Activated naive CD4-positive, alpha-beta T cell treated with anti-CD3 and anti-CD28 coated beads, Interleukin-2, amount 50 U/mL, for 72 hours (primary cell): ENCODE measurements around the gene PLPP7. TPM values are rescaled to one million over a fixed set of nuclear protein-coding genes. Genes with fewer than 3 reads are reported as not detected.

ENCODE experiments used
- ATAC-seq, 2 donors: fragments of 150-1000 bp; cut with Tn5 transposase; 2 replicates each; pipeline ENCODE4 v1.10.0; 2021; ENCODE audit warnings: mild to moderate bottlenecking in 2 of 2, moderate library complexity in 2 of 2
- DNase-seq, 2 donors: peaks; one replicate each; pipeline ENCODE4 v3.0.0; 2021 to 2022; ENCODE audit warnings: low spot score in 2 of 2
- H3K27ac Mint-ChIP-seq, 2 donors: one replicate each; pipeline ENCODE4 v1.8.0; 2022; ENCODE audit warnings: mild to moderate bottlenecking in 2 of 2, mixed read lengths in 2 of 2
- H3K36me3 Mint-ChIP-seq, 2 donors: one replicate each; pipeline ENCODE4 v1.8.0; 2022; ENCODE audit warnings: mixed read lengths in 2 of 2
- H3K9me3 Mint-ChIP-seq, 2 donors: one replicate each; pipeline ENCODE4 v1.8.0; 2022; ENCODE audit warnings: mixed read lengths in 2 of 2
- total RNA-seq, 2 donors: library from RNA; stranded (reverse); gene quantifications; one replicate each; pipeline ENCODE4 v1.2.3, GENCODE V29; 2022

PLPP7 gene
- total RNA-seq, 2 donors from 2014 or later = 0.14 to 0.37 TPM

DNA sequence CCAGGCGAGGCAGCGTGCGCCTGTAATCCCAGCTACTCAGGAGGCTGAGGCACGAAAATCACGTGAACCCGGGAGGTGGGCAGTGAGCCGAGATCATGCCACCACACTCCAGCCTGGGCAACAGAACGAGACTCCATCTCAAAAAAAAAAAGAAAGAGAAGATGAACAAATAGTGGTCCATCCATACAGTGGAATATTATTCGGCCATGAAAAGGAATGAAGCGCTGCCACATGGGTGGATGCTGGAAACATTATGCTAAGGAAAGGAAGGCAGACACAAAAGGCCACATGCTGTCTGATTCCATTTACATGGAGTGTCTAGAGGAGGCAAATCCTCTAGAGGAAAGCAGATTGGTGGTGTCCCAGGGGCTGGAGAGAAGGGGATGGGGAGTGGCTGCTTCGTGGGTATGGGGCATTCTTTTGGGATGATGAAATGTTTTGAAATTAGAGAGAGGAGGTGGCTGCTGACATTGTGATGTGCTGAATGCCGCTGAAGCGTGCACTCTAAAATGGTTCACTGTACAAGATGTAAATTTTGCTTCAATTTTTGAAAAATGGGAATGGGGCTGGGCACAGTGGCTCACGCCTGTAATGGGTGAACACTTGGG is 17.0 kb downstream of the PLPP7 start:
- no peak for DNase-seq
- H3K27ac Mint-ChIP-seq = no peak overlapping the region

GRCh38 chr9:131307974-131308373 is 18.5 kb downstream of the PLPP7 start:
- Mint-ChIP-seq H3K9me3 (no peaks in the 10 kb centered on the region), H3K36me3 (no peaks in the 10 kb centered on the region), H3K27ac (no peak overlapping the region)
- no peak for ATAC-seq
- no peak for DNase-seq

More for the DNA sequence above, 17.0 kb downstream of the PLPP7 start:
- no peaks in the 10 kb centered on the region for H3K9me3 Mint-ChIP-seq
- no peak for ATAC-seq
- no peaks in the 10 kb centered on the region for H3K36me3 Mint-ChIP-seq

DNA sequence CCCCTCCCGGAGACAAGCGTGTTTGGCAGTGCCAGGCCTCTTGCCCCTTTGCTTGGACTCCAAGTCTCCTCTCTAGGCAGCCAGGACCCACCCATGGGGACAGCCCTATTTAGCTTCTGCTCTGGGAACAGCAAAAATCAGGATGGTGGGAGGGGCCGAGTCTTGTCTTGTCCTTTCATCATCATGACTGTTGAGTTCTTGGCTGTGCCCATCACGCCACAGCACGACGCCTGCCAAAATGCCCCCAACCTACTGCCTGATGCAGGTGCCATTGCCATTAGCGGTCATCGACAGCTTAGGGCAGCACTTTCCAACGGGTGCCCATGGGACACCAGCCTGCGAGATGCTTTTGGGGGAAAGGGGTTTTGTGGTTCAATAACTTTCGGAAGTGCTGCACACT is 18.9 kb downstream of the PLPP7 start:
- no peaks in the 10 kb centered on the region for H3K36me3 Mint-ChIP-seq
- DNase-seq (no peak), ATAC-seq (no peak)
- no peaks in the 10 kb centered on the region for H3K9me3 Mint-ChIP-seq
- H3K27ac Mint-ChIP-seq = no peak overlapping the region

DNA sequence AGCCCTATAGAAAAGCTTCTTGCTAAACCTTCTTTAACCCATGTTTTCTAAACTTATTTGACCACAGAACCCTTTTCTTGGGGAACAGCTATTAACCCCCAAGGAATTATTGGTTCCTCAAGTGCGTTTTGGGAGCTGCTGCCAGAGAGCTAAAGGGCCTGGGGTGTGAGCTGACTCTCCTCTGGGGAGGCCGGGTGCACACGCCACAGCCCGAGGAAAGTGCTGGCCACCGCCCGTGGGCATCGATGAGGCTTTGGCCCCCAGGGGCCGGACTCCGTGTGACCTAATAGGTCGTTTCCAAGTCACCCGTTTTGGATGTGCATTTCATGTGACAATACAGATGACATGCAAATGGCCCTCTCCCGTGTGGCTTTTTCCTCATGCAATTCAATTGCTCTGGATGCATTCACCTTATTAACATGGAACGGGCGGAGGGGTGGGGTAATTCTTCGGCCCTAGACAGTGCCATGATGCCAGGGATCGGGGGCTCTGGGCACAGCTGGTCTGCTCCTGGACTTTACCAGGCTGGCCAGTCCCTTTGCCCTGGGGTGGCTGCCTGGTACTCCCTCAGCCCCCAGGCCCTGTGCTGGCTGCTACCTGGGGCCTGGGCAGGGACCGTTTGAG is 19.5 kb downstream of the PLPP7 start:
- H3K36me3 Mint-ChIP-seq = no peaks in the 10 kb centered on the region
- H3K9me3 Mint-ChIP-seq = no peaks in the 10 kb centered on the region
- H3K27ac Mint-ChIP-seq = no peak overlapping the region
- ATAC-seq (no peak), DNase-seq (no peak)

DNA sequence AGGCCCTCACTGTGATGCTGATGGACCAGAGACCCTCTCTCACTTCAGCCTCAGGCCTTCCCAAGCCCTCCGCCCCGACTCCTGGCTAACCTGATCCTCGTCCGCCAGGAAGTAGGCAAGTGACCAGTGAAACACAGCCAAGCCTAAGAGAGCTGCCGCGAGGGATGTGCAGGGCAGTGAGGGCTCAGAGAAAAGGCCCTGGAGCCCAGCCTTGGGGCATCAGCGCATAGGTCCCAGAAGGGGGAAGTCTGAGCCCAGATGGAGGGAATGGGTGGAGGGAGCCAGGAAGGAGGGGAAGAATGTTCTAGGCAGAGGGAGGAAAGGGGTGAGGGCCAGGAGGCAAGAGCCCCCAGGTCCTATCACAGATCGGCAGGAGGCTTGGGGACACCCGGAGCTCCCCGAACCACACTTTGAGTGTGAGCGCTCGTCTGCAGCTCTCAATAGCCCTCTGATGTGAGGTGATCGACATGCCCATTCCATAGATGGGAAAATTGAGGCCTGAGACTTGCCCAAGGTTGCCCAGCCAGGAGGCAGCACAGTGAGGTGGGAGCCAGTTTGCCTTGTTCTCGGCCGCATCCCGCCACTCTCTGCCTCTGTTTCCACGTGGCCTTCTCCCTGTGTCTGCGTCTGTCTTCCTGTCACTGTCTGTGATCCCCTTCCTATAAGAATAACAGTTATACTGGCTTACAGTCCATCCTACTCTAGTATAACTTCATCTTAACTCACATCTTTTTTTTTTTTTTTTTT is 20.2 kb downstream of the PLPP7 start:
- peak overlapping the region in 1 of 2 donors; percentile 83 for H3K27ac Mint-ChIP-seq
- ATAC-seq (no peak), DNase-seq (no peak)
- H3K36me3 Mint-ChIP-seq = no peaks in the 10 kb centered on the region
- no peaks in the 10 kb centered on the region for H3K9me3 Mint-ChIP-seq

DNA sequence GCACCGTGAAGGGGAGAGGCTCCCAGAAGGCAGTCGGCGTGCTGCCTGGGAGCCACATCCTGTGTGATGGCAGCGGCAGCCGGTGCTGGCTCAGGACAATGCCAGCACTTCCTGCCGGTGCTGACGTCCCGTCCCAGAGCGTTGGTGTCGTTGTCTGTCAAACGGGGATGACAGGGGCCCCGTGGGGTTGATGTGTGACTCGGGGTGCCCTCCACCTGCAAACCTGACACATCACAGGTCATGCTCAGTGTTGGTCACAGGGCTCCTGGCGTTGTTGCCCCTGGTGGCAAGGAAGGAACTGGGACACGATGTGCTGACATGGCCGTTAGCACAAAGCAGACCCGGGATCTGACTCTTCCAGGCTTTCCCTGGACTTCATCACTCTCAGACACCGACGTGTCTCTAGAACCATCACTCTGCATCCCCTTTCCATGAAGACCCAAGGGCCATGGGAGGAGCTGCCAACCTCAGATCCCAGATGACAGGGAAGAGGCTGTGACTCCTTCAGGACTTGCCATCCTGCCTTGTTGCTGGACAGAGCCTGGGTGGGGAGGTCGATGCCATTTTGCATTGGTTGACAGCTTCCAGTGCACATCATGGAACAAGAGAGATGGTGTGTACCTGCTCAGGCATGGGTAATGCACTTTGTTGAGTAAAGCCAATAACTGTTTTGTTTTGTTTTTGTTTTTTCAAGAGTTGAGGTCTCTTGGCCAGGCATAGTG is 21.5 kb downstream of the PLPP7 start:
- Mint-ChIP-seq H3K27ac (peak overlapping the region; percentile 82 to 83), H3K9me3 (no peaks in the 10 kb centered on the region), H3K36me3 (no peaks in the 10 kb centered on the region)
- DNase-seq (peak; percentile 44 to 77), ATAC-seq (peak; percentile 91 to 98)

- no peak for DNase-seq
- ATAC-seq = no peak
- no peak overlapping the region for H3K27ac Mint-ChIP-seq
- H3K9me3 Mint-ChIP-seq = no peaks in the 10 kb centered on the region
- no peaks in the 10 kb centered on the region for H3K36me3 Mint-ChIP-seq
Measured at GRCh38 chr9:131312246-131312645, 22.7 kb downstream of the PLPP7 start.

- Mint-ChIP-seq H3K36me3 (no peaks in the 10 kb centered on the region), H3K27ac (no peak overlapping the region), H3K9me3 (no peaks in the 10 kb centered on the region)
- DNase-seq (no peak), ATAC-seq (no peak)
Measured at GRCh38 chr9:131312822-131313770, 23.6 kb downstream of the PLPP7 start.

DNA sequence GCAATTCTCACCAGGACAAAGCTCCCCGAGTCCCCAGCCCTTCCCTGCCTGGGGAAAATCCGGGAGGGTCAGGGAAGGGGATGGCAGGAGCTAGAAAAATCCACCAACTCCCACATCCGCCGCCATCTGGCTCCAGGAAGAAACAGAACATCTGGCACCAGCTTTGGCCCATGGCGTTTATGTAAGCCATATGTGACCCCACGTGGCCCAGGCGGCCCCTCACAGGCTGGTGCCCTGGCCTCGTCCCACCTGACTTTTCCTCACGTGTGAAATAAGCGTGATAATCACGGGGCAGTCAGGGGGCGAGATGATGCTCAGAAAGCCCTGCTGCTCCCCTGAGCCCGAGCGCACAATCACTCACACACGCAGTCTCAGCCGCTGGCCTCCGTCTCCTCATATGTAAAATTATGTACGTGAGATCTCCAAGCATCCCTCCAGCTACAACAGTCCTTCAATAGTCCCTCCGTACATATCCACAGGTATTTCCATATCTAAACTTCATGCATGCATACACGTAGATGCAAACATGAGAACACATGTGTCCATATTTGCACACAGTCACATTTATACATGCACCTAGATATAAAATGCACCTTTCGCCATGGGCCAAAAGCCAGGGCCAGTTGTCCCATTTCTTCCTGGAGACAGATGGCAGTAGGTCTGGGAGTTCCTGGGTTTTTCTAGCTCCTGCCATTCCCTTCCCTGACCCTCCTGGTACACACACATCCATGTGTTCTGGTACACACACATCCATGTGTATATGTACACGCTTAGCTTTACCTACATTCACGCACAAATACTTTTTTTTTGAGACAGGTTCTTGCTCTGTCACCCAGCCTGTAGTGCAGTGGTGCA is 28.9 kb downstream of the PLPP7 start:
- Mint-ChIP-seq H3K27ac (no peak overlapping the region), H3K36me3 (no peaks in the 10 kb centered on the region), H3K9me3 (no peaks in the 10 kb centered on the region)
- no peak for DNase-seq
- ATAC-seq = no peak

DNA sequence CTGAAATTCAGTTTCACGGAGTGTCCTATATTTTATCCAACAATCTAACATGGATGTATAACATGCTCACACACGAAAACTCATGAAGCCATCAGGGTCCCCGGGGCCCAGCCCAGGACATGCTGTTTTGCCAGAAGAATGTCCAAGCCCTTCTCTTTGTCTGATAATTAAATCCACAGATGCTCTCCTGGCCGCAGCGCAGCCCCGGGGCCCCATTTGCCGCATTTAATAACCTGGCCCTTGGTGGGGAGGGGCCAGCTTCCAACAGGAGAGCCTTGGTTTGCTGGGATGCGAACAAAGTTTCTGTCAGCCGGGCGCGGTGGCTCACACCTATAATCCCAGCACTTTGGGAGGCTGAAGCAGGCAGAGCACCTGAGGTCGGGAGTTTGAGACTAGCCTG is 30.0 kb downstream of the PLPP7 start:
- Mint-ChIP-seq H3K27ac (no peak overlapping the region), H3K36me3 (no peaks in the 10 kb centered on the region), H3K9me3 (no peaks in the 10 kb centered on the region)
- DNase-seq (no peak), ATAC-seq (no peak)

GRCh38 chr9:131320031-131320685 is 30.6 kb downstream of the PLPP7 start:
- Mint-ChIP-seq H3K27ac (no peak overlapping the region), H3K36me3 (no peaks in the 10 kb centered on the region), H3K9me3 (no peaks in the 10 kb centered on the region)
- ATAC-seq (no peak), DNase-seq (no peak)

DNA sequence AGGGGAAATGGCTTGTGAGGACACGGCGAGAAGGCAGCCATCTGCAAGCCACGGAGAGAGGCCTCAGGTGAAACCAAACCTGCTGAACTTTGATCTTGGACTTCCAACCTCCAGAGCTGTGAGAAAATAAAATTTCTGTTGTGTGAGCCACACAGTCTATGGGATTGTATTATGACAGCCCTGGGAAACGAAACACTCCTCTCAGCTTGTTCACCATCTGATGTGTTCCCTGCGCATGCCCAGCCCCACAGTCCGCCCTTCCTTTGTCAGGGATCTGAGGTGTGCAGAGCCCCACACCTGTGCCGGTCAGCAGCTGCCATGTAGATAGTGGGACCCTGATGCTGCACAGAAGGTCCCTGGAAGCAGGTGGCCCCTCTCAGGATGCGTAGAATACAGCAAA is 34.1 kb downstream of the PLPP7 start:
- ATAC-seq = no peak
- Mint-ChIP-seq H3K36me3 (no peaks in the 10 kb centered on the region), H3K9me3 (no peaks in the 10 kb centered on the region), H3K27ac (no peak overlapping the region)
- DNase-seq = no peak

- no peaks in the 10 kb centered on the region for H3K9me3 Mint-ChIP-seq
- H3K27ac Mint-ChIP-seq = no peak overlapping the region
- ATAC-seq = no peak
- no peaks in the 10 kb centered on the region for H3K36me3 Mint-ChIP-seq
- DNase-seq = no peak
Measured at GRCh38 chr9:131324736-131325679, 35.5 kb downstream of the PLPP7 start.

DNA sequence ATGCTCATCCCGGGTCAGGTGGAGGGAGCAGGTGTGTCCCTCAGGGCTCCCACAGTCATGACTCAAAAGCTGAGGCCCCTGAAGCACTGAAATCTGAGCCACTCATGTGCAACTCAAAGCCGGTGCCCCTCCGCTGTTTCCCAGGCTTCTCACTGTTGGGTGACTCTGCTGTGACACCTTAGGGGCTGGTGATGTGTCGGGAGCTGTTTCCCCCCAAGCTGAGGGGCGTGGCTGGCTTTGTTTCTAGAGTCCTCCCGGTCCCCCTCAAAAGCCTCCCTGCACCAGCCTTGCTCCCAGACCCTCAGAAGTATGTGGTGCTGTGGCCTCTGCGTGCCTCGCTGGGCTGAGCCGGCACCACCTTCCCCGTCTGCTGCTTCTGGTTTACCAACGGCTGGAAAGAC is 39.7 kb downstream of the PLPP7 start:
- H3K27ac Mint-ChIP-seq = peak overlapping the region in 1 of 2 donors; percentile 77
- DNase-seq (no peak), ATAC-seq (no peak)
- no peaks in the 10 kb centered on the region for H3K36me3 Mint-ChIP-seq
- H3K9me3 Mint-ChIP-seq = no peaks in the 10 kb centered on the region
